HCT116 (cell line): ENCODE results near the gene GGACT.

Source experiments
- FOSL1 ChIP-seq: IDR thresholded peaks from 2 replicates; pipeline ENCODE4 v1.6.1; 2012; ENCODE audit warnings: low read depth
- JUND ChIP-seq: IDR thresholded peaks from 2 replicates; pipeline ENCODE4 v1.6.1; 2012
- POLR2A ChIP-seq: IDR thresholded peaks from 2 replicates; pipeline ENCODE4 v1.7.0; 2011; ENCODE audit warnings: borderline replicate concordance; ENCODE audit not compliant: insufficient read depth, insufficient read length; ENCODE audit errors: extremely low read depth
- POLR2AphosphoS5 ChIP-seq: IDR thresholded peaks from 2 replicates; pipeline ENCODE4 v1.6.1; 2011; ENCODE audit warnings: mild to moderate bottlenecking, low read depth, low read length, moderate library complexity
- RAD21 ChIP-seq: IDR thresholded peaks from 2 replicates; pipeline ENCODE4 v1.6.1; 2012; ENCODE audit warnings: low read depth, mild to moderate bottlenecking
- REST ChIP-seq: IDR thresholded peaks from 2 replicates; pipeline ENCODE4 v1.6.1; 2012; ENCODE audit warnings: low read depth
- SIN3A ChIP-seq: IDR thresholded peaks from 2 replicates; pipeline ENCODE4 v1.6.1; 2012; ENCODE audit warnings: low read depth
- YY1 ChIP-seq: IDR thresholded peaks from 2 replicates; pipeline ENCODE4 v1.6.1; 2011; ENCODE audit warnings: low read length, low read depth, moderate library complexity, mild to moderate bottlenecking; ENCODE audit not compliant: insufficient replicate concordance; ENCODE audit errors: extremely low read depth
- ZFX ChIP-seq: fragments of 450-650 bp; IDR thresholded peaks from 2 replicates; pipeline ENCODE4 v1.6.1; 2017
- TF ChIP-seq, protein P1 (sequence below), 3 experiments: fragments of 200-600 bp in 1 of 3; sonication (generic) in 1 of 3; IDR thresholded peaks in 2 of 3; conservative IDR thresholded peaks in 1 of 3; 2 replicates each; pipeline ENCODE4 v1.5.1; 2012 to 2017; ENCODE audit warnings: low read depth in 2 of 3, low read length in 2 of 3, antibody characterized with exemption in 1 of 3, borderline replicate concordance in 1 of 3, control low read depth in 1 of 3, mild to moderate bottlenecking in 1 of 3, mixed read lengths in 1 of 3, mixed run types in 1 of 3, moderate library complexity in 1 of 3; ENCODE audit not compliant: insufficient read depth in 1 of 3
- TF ChIP-seq, protein P2 (sequence below): IDR thresholded peaks from 2 replicates; pipeline ENCODE4 v1.6.1; 2012

- TF ChIP-seq, protein P1, sequence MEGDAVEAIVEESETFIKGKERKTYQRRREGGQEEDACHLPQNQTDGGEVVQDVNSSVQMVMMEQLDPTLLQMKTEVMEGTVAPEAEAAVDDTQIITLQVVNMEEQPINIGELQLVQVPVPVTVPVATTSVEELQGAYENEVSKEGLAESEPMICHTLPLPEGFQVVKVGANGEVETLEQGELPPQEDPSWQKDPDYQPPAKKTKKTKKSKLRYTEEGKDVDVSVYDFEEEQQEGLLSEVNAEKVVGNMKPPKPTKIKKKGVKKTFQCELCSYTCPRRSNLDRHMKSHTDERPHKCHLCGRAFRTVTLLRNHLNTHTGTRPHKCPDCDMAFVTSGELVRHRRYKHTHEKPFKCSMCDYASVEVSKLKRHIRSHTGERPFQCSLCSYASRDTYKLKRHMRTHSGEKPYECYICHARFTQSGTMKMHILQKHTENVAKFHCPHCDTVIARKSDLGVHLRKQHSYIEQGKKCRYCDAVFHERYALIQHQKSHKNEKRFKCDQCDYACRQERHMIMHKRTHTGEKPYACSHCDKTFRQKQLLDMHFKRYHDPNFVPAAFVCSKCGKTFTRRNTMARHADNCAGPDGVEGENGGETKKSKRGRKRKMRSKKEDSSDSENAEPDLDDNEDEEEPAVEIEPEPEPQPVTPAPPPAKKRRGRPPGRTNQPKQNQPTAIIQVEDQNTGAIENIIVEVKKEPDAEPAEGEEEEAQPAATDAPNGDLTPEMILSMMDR (IDR thresholded peaks at IDR 0.05 in 2 of 3, conservative IDR thresholded peaks at IDR 0.05 in 1 of 3; ENCODE audit: borderline replicate concordance in 1 of 3, insufficient read depth in 1 of 3, low read depth in 2 of 3, low read length in 2 of 3), result no peak
- TF ChIP-seq POLR2AphosphoS5 (no peak), JUND (no peak; the same call in 1 of the 2 replicates), POLR2A (no peak), ZFX (no peak), YY1 (no peak), REST (no peak), FOSL1 (no peak), RAD21 (no peak), SIN3A (no peak)
- TF ChIP-seq, protein P2, sequence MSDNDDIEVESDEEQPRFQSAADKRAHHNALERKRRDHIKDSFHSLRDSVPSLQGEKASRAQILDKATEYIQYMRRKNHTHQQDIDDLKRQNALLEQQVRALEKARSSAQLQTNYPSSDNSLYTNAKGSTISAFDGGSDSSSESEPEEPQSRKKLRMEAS, result no peak
Observed at GRCh38 chr13:100491164-100491842, 97.3 kb downstream of the GGACT start.
